ENCODE results near the gene NTF4.
"Not testable (repeated sequence)": the region's sequence is repeated elsewhere in the genome, so short reads cannot be mapped to it uniquely, and the experiment has no call there.

DNA sequence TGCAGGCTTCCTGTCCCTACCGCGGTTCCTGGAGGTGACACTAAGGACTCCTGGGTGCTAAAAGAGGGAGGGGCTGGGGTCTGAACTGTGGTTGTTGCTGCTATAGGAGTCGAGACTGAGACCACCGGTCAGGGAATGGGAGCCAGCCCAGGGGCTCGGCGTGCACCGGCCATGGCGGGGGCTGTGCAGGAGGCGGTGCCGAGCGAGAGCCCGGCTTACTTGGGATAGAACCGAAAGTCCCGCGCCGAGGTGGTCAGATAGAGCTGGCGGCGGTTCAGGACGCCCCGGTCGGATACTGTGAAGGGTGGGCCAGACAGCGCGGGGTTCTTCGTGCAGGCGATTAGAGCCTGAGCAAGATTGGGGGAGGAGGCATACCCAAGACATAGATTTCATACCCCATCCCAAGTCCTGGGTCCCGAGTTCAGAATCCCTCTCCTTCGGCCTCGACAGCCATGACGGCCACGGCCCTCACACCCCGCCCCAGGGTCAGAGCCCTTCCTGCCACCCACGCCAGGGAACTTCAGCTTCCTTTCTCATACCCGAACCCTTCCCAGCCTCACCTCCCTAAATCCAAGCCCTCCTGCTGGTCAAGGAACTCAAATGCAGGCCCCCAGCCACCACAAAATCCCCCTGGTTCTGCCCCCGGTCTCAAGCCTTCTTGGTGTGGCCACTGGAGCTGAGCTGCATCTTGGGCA, 7.6 kb downstream of the NTF4 start:
- TF ChIP-seq RARB (CRISPR knock-in tag; IDR thresholded peaks at IDR 0.05); CTCF (IDR thresholded peaks at IDR 0.05); RAD21 (conservative IDR thresholded peaks at IDR 0.05 in 1 of 2, IDR thresholded peaks at IDR 0.05 in 1 of 2): not testable (repeated sequence)
- TF ChIP-seq, protein P1, sequence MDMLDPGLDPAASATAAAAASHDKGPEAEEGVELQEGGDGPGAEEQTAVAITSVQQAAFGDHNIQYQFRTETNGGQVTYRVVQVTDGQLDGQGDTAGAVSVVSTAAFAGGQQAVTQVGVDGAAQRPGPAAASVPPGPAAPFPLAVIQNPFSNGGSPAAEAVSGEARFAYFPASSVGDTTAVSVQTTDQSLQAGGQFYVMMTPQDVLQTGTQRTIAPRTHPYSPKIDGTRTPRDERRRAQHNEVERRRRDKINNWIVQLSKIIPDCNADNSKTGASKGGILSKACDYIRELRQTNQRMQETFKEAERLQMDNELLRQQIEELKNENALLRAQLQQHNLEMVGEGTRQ (IDR thresholded peaks at IDR 0.05), result not testable (repeated sequence)
